Measurements from ENCODE around the gene FLNC.

The FLNC gene

GRCh38 chr7:128878226-128879105 lies 48.3 kb downstream of the FLNC start:
- TF ChIP-seq ZFX (IDR thresholded peaks at IDR 0.05; ENCODE audit: borderline replicate concordance), result no peak
- TF ChIP-seq, protein P1, sequence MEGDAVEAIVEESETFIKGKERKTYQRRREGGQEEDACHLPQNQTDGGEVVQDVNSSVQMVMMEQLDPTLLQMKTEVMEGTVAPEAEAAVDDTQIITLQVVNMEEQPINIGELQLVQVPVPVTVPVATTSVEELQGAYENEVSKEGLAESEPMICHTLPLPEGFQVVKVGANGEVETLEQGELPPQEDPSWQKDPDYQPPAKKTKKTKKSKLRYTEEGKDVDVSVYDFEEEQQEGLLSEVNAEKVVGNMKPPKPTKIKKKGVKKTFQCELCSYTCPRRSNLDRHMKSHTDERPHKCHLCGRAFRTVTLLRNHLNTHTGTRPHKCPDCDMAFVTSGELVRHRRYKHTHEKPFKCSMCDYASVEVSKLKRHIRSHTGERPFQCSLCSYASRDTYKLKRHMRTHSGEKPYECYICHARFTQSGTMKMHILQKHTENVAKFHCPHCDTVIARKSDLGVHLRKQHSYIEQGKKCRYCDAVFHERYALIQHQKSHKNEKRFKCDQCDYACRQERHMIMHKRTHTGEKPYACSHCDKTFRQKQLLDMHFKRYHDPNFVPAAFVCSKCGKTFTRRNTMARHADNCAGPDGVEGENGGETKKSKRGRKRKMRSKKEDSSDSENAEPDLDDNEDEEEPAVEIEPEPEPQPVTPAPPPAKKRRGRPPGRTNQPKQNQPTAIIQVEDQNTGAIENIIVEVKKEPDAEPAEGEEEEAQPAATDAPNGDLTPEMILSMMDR (IDR thresholded peaks at IDR 0.05), result no peak
- no peak overlapping the region for H3K27ac ChIP-seq

- TF ChIP-seq, protein P1 (IDR thresholded peaks at IDR 0.05), result no peak
- TF ChIP-seq ZFX (IDR thresholded peaks at IDR 0.05; ENCODE audit: borderline replicate concordance), result no peak
- H3K27ac ChIP-seq, result no peak overlapping the region
Observed at GRCh38 chr7:128879461-128879938, 49.3 kb downstream of the FLNC start.

- no peak overlapping the region for H3K27ac ChIP-seq
- TF ChIP-seq ZFX (IDR thresholded peaks at IDR 0.05; ENCODE audit: borderline replicate concordance), result no peak
- TF ChIP-seq, protein P1 (IDR thresholded peaks at IDR 0.05), result peak; percentile 90
Observed at GRCh38 chr7:128879939-128880746, 49.9 kb downstream of the FLNC start.

- TF ChIP-seq ZFX (IDR thresholded peaks at IDR 0.05; ENCODE audit: borderline replicate concordance), result no peak
- TF ChIP-seq, protein P1 (IDR thresholded peaks at IDR 0.05), result no peak
- no peak overlapping the region for H3K27ac ChIP-seq
Observed at GRCh38 chr7:128880791-128881457, 50.7 kb downstream of the FLNC start.

- TF ChIP-seq, protein P1 (IDR thresholded peaks at IDR 0.05), result no peak
- no peak for TF ChIP-seq ZFX (IDR thresholded peaks at IDR 0.05; ENCODE audit: borderline replicate concordance)
Observed at GRCh38 chr7:128881458-128882125, 51.4 kb downstream of the FLNC start.

GRCh38 chr7:128882134-128882533 lies 51.9 kb downstream of the FLNC start:
- H3K27ac ChIP-seq, result no peak overlapping the region
- no peak for TF ChIP-seq ZFX (IDR thresholded peaks at IDR 0.05; ENCODE audit: borderline replicate concordance)
- TF ChIP-seq, protein P1 (IDR thresholded peaks at IDR 0.05), result no peak

More at GRCh38 chr7:128881458-128882125, 51.4 kb downstream of the FLNC start:
- H3K27ac ChIP-seq, result no peak overlapping the region

All from 22Rv1 (cell line).